GM10248 (cell line): ENCODE results near the gene SLC25A10.

ENCODE experiments used
- CTCF ChIA-PET: fragments of 300-600 bp; sonication (Branson Sonifier 250); formaldehyde crosslinking; extraction: SDS; loops from one replicate; lab custom pipeline; 2021; ENCODE audit warnings: antibody characterized with exemption; lab: Yijun Ruan, JAX
- POLR2A ChIA-PET: fragments of 350-650 bp; sonication (Branson Sonifier 250); formaldehyde crosslinking; extraction: SDS; loops from one replicate; lab custom pipeline; 2020; ENCODE audit warnings: antibody characterized with exemption; lab: Yijun Ruan, JAX
- DNase-seq: peaks from one replicate; pipeline ENCODE4 v3.0.0; 2012; ENCODE audit errors: extremely low spot score
- TF ChIP-seq, protein P1 (sequence below): IDR thresholded peaks from 2 replicates; pipeline ENCODE4 v1.5.1; 2012; ENCODE audit warnings: mild to moderate bottlenecking, low read depth; ENCODE audit errors: extremely low read depth, missing control alignments, control extremely low read depth

SLC25A10 gene

GRCh38 chr17:81707725-81708646 is 4.1 kb upstream of the SLC25A10 start:
- TF ChIP-seq, protein P1, sequence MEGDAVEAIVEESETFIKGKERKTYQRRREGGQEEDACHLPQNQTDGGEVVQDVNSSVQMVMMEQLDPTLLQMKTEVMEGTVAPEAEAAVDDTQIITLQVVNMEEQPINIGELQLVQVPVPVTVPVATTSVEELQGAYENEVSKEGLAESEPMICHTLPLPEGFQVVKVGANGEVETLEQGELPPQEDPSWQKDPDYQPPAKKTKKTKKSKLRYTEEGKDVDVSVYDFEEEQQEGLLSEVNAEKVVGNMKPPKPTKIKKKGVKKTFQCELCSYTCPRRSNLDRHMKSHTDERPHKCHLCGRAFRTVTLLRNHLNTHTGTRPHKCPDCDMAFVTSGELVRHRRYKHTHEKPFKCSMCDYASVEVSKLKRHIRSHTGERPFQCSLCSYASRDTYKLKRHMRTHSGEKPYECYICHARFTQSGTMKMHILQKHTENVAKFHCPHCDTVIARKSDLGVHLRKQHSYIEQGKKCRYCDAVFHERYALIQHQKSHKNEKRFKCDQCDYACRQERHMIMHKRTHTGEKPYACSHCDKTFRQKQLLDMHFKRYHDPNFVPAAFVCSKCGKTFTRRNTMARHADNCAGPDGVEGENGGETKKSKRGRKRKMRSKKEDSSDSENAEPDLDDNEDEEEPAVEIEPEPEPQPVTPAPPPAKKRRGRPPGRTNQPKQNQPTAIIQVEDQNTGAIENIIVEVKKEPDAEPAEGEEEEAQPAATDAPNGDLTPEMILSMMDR = no peak
- ChIA-PET POLR2A (no interaction called here), CTCF (interaction anchor here (1.5 kb wide), 1 partner anchor 24 kb away, joined by 3 read pairs; the partner anchor contains the start of genes ARL16 and HGS)
- DNase-seq = no peak

- DNase-seq = no peak
- POLR2A ChIA-PET = no interaction called here
- CTCF ChIA-PET = no interaction called here
- TF ChIP-seq, protein P1 = no peak
Observed at GRCh38 chr17:81708739-81709185, 3.3 kb upstream of the SLC25A10 start.

DNA sequence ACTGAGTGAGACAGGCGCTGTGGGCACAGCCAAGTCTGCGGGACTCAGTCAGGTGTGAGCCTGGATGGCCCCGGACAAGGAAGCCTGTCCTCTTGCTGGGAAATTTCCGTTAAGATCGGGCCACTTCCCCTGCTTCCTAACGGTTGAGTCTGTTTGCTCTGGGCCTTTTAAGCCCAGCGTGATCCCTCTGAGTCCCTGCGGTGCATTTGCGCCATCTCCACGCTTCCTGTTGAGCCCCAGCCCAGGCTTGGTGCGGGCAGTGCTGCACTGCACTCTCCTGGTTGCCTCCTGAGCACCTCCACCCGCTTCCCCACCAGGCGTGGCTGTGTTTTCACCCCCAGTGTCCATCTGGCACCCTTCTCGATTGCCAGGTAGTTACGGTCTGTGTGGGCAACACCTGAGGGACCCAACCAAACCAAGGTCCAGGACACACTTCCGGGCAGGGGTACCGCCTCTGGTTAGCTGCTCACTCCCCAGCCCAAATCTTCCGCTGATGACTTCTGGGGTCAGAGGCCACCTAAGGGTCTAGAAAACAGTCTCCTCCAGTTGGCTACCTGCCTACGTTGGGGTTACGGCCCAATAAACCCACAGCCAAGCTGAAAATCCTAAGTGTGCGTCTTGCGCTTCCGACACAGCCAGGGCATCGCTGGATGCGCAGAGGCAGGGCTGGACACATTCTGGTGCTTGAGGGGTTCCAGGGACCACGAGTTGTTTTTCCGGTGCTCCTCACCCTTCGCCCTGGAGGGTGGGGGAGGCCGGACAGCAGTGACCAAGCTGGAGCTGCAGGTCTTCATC is 1.4 kb upstream of the SLC25A10 start:
- ChIA-PET POLR2A (interaction anchor here (1.3 kb wide), 1 partner anchor 8 kb away, joined by 4 read pairs; the partner anchor contains the start of gene MRPL12), CTCF (interaction anchor here (1.4 kb wide), 1 partner anchor 8 kb away, joined by 5 read pairs; the partner anchor contains the start of gene MRPL12)
- TF ChIP-seq, protein P1 = no peak
- no peak for DNase-seq

- DNase-seq = peak; percentile 59
- TF ChIP-seq, protein P1 = no peak
- CTCF ChIA-PET = no interaction called here
- POLR2A ChIA-PET = interaction anchor here (0.5 to 1.4 kb wide), 4 partner anchors 8 to 594 kb away, joined by 3 to 4 read pairs (median 3); no protein-coding TSS in a partner anchor
Observed at GRCh38 chr17:81712468-81713003, 452 bp downstream of the SLC25A10 start.

- ChIA-PET POLR2A (interaction anchor here (0.5 to 1.4 kb wide), 5 partner anchors 9 to 593 kb away, joined by 3 to 4 read pairs (median 3); no protein-coding TSS in a partner anchor), CTCF (interaction anchor here (0.9 to 1.5 kb wide), 2 partner anchors 18 to 21 kb away, joined by 3 read pairs; no protein-coding TSS in a partner anchor)
- TF ChIP-seq, protein P1 = no peak
- no peak for DNase-seq
Observed at GRCh38 chr17:81713004-81713555, 996 bp downstream of the SLC25A10 start.
